ENCODE measurements around the gene SENP7. TPM values are rescaled to one million over a fixed set of nuclear protein-coding genes. Genes with fewer than 3 reads are reported as not detected.

Gene SENP7
- total RNA-seq, 1 donor from 2014 or later, result 26.0 TPM

DNA sequence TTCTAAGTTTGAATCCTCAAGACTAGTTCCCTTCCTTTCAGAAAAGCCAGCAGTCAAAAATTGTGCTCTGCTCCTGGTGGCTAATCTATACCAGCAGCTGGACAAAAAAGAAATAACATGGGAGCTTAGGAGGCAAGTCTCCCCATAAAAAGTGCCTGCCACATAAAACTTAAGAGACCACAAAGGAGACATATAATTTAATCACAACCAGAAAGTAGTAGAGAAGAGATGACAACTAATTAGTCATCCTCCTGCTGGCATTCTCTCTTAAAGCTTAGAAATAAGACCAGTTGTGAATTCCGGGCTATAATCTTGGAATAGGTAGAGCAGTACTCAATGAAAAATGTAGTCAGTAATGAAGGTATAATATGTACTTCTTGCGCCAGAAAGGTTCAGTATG lies 172.4 kb downstream of the SENP7 start:
- Mint-ChIP-seq H3K27me3 (ENCODE audit: unreplicated experiment) (no peaks in the 10 kb centered on the region), H3K4me1 (ENCODE audit: unreplicated experiment) (no peaks in the 10 kb centered on the region), H3K4me3 (ENCODE audit: unreplicated experiment) (no peak overlapping the region), H3K27ac (ENCODE audit: unreplicated experiment) (no peak overlapping the region), H3K9me3 (ENCODE audit: unreplicated experiment) (no peaks in the 10 kb centered on the region), H3K36me3 (ENCODE audit: unreplicated experiment) (peaks cover 39% of the 10 kb centered on the region)
- TF ChIP-seq, protein P1, sequence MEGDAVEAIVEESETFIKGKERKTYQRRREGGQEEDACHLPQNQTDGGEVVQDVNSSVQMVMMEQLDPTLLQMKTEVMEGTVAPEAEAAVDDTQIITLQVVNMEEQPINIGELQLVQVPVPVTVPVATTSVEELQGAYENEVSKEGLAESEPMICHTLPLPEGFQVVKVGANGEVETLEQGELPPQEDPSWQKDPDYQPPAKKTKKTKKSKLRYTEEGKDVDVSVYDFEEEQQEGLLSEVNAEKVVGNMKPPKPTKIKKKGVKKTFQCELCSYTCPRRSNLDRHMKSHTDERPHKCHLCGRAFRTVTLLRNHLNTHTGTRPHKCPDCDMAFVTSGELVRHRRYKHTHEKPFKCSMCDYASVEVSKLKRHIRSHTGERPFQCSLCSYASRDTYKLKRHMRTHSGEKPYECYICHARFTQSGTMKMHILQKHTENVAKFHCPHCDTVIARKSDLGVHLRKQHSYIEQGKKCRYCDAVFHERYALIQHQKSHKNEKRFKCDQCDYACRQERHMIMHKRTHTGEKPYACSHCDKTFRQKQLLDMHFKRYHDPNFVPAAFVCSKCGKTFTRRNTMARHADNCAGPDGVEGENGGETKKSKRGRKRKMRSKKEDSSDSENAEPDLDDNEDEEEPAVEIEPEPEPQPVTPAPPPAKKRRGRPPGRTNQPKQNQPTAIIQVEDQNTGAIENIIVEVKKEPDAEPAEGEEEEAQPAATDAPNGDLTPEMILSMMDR (IDR thresholded peaks at IDR 0.05), result no peak
- no peak for DNase-seq (ENCODE audit: extremely low spot score, unreplicated experiment)

DNA sequence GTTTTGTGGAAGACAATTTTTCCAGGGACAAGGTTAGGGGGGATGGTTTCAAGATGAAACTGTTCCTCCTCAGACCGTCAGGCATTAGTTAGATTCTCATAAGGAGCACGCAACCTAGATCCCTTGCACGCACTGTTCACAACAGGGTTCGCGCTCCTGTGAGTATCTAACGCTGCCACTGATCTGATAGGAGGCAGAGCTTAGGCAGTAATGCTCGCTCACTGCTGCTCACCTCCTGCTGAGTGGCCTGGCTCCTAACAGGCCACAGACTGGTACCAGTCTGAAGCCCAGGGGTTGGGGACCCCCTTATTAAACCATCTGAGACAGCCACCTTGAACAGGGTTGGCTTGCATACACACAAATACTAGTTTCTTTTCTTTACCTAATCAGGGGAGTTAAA lies 179.1 kb downstream of the SENP7 start:
- Mint-ChIP-seq H3K4me3 (ENCODE audit: unreplicated experiment) (no peak overlapping the region), H3K27ac (ENCODE audit: unreplicated experiment) (no peak overlapping the region)

DNA sequence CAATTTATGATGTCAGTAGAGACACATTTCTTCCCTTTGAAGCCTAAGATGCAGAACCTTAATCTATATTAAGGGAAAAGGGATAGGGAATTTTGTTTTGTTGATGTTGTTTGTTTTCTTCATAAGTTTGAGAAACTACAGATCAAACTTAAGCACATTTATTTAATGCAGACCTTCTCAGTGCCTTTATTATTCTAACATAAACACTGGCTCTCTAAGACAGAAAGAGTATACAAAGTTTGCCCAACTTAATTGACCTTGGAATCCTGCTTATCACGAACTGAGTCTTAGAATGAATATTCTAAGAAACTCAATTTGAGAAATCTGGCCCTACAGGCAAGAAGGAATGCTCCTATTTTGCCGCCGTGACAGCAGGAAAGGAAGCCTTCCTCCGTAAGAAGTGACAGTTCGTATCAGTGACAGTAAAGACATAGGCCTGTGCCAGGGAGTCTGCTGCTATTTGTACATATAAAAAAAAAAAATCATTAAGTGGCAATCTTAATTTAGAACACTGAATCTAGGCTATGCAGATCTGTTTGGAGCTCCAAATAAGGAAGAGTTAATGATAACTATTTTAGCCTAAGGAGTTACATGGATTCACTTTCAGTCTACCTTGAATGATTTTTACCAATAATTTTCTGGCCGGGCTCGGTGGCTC lies 183.9 kb downstream of the SENP7 start:
- TF ChIP-seq, protein P1 (IDR thresholded peaks at IDR 0.05), result no peak
- no peak overlapping the region for H3K27ac Mint-ChIP-seq (ENCODE audit: unreplicated experiment)
- no peak overlapping the region for H3K4me3 Mint-ChIP-seq (ENCODE audit: unreplicated experiment)
- H3K27me3 Mint-ChIP-seq (ENCODE audit: unreplicated experiment), result no peaks in the 10 kb centered on the region
- H3K36me3 Mint-ChIP-seq (ENCODE audit: unreplicated experiment), result peaks cover 32% of the 10 kb centered on the region
- DNase-seq (ENCODE audit: extremely low spot score, unreplicated experiment), result no peak
- no peaks in the 10 kb centered on the region for H3K9me3 Mint-ChIP-seq (ENCODE audit: unreplicated experiment)
- H3K4me1 Mint-ChIP-seq (ENCODE audit: unreplicated experiment), result no peaks in the 10 kb centered on the region

More for the DNA sequence above, 179.1 kb downstream of the SENP7 start:
- no peaks in the 10 kb centered on the region for H3K27me3 Mint-ChIP-seq (ENCODE audit: unreplicated experiment)
- no peak for DNase-seq (ENCODE audit: extremely low spot score, unreplicated experiment)
- no peaks in the 10 kb centered on the region for H3K4me1 Mint-ChIP-seq (ENCODE audit: unreplicated experiment)
- peaks cover 38% of the 10 kb centered on the region for H3K36me3 Mint-ChIP-seq (ENCODE audit: unreplicated experiment)
- TF ChIP-seq, protein P1 (IDR thresholded peaks at IDR 0.05), result no peak
- no peaks in the 10 kb centered on the region for H3K9me3 Mint-ChIP-seq (ENCODE audit: unreplicated experiment)

DNA sequence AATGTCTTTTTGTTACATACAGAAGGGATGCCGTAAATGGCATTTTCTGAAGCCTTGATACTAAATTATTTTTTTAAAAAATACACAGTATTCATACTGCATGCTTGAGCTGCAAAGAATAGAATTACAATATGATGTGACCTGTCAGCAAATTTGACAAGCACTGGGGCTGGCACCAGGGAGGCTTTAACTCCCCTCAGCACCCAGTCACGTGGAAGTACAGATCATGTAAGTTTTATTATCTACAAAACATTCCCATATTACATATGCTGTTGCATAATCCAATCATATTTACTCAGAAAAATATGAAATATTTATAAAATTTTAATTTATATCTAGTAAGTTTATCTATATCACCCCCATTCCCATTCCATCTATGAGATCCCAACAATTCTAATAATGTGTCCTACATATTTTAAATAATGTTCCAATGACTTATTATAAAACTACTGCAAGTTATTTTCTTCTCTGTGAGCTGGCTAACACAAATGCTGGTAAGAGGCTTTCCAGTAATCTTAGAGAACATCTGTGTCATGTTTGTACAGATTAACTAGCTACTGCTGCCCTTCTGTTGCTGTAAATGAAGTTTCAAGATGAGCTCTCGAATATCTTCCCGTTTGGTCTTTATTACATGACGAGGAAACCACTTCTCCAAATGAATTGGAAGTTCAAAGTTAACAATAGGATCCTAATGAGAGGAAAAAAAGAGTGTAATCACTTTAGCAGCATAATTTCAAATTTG lies 187.4 kb downstream of the SENP7 start:
- Mint-ChIP-seq H3K9me3 (ENCODE audit: unreplicated experiment) (no peaks in the 10 kb centered on the region), H3K27ac (ENCODE audit: unreplicated experiment) (no peak overlapping the region), H3K27me3 (ENCODE audit: unreplicated experiment) (no peaks in the 10 kb centered on the region), H3K4me1 (ENCODE audit: unreplicated experiment) (no peaks in the 10 kb centered on the region), H3K36me3 (ENCODE audit: unreplicated experiment) (peaks cover 26% of the 10 kb centered on the region), H3K4me3 (ENCODE audit: unreplicated experiment) (no peak overlapping the region)
- DNase-seq (ENCODE audit: extremely low spot score, unreplicated experiment), result no peak
- TF ChIP-seq, protein P1 (IDR thresholded peaks at IDR 0.05), result no peak

DNA sequence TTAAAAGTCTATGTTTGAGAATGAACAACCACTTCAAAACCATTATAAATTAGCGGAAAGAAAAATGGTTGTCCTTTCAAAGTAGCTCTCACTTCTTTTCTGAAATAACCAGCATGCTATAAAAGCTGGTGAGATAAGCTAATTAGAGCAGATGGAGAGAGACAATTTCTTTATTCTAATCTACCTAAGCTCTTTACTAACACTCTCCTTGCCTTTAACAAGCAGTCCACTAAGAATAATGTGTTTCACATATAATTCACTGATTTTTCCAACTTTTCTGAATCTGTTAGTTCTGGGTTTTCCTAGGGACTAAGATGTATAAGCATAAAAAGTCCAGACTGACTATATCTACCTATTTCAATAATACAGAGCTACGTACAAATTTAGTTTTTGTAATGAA lies 192.5 kb downstream of the SENP7 start, which contains the start of gene IMPG2:
TSS of gene IMPG2 (minus strand) at position 101 of the 400 bp plus-strand sequence. CDS start 203 bp downstream, outside the sequence.
- H3K4me3 Mint-ChIP-seq (ENCODE audit: unreplicated experiment), result no peak within 1 kb of the TSS
- H3K27me3 Mint-ChIP-seq (ENCODE audit: unreplicated experiment), result no peaks in the 10 kb centered on the region
- H3K36me3 Mint-ChIP-seq (ENCODE audit: unreplicated experiment), result peaks cover 4% of the 10 kb centered on the region
- TF ChIP-seq, protein P1 (IDR thresholded peaks at IDR 0.05), result no peak
- H3K4me1 Mint-ChIP-seq (ENCODE audit: unreplicated experiment), result no peaks in the 10 kb centered on the region
- H3K9me3 Mint-ChIP-seq (ENCODE audit: unreplicated experiment), result no peaks in the 10 kb centered on the region
- H3K27ac Mint-ChIP-seq (ENCODE audit: unreplicated experiment), result no peak within 1 kb of the TSS
- no peak for DNase-seq (ENCODE audit: extremely low spot score, unreplicated experiment)

Data from osteocyte (in vitro differentiated cells).